Stimulated activated CD4-positive, alpha-beta T cell treated with anti-CD3 and anti-CD28 coated beads, Interleukin-12 subunit alpha, Interleukin-12 subunit beta, amount 100 ng/mL, for 24 hours (primary cell): Measurements from ENCODE around the gene USF2.

ENCODE experiments used
- DNase-seq, 2 experiments: peaks; one replicate each; pipeline ENCODE4 v3.0.0-alpha.2; 2020; ENCODE audit warnings: low read depth in 2 of 2

Gene USF2

GRCh38 chr19:35265126-35265899 lies 3.4 kb upstream of the USF2 start:
- no peak for DNase-seq

- DNase-seq, result no peak
Observed at GRCh38 chr19:35265900-35266519, 2.8 kb upstream of the USF2 start.

- DNase-seq, result no peak
Observed at GRCh38 chr19:35266520-35267352, 2.0 kb upstream of the USF2 start.

DNA sequence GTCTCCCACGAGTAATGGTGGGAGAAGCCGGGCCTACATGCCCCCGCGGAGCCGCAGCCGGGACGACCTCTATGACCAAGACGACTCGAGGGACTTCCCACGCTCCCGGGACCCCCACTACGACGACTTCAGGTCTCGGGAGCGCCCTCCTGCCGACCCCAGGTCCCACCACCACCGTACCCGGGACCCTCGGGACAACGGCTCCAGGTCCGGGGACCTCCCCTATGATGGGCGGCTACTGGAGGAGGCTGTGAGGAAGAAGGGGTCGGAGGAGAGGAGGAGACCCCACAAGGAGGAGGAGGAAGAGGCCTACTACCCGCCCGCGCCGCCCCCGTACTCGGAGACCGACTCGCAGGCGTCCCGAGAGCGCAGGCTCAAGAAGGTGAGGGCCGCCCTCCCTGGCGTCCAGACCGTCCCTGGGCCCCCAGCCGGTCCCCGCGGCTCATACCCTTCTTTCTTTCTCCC lies 1.4 kb upstream of the USF2 start:
- peak; percentile 17 to 33 for DNase-seq

- DNase-seq, result peak; percentile 42 to 50
Observed at GRCh38 chr19:35267818-35268535, 785 bp upstream of the USF2 start.

- DNase-seq, result peak; percentile 46 to 63
Observed at GRCh38 chr19:35269438-35270117, 816 bp downstream of the USF2 start.

GRCh38 chr19:35270381-35270811 lies 1.6 kb downstream of the USF2 start:
- DNase-seq, result no peak

DNA sequence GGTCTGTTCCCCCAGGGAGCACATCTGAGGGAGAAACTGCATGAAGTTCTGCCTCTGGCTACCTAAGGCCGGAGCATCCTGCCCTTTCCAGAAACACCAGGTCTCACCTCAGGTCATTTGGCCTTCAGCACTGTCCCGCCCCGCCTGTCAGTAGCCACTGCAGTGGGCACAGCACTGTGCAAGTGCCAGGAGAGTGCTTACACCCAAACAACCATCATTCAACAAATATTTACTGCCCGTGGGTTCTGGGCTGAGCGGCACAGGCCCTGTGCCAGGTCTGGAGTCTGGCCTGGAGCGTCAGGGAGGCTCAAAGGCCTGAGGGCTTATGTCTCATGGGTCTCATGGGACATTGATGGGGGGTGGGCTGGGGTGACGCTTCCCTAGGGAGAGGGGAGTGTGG lies 2.8 kb downstream of the USF2 start:
- no peak for DNase-seq

- no peak for DNase-seq
Observed at GRCh38 chr19:35272122-35272719, 3.5 kb downstream of the USF2 start.

DNA sequence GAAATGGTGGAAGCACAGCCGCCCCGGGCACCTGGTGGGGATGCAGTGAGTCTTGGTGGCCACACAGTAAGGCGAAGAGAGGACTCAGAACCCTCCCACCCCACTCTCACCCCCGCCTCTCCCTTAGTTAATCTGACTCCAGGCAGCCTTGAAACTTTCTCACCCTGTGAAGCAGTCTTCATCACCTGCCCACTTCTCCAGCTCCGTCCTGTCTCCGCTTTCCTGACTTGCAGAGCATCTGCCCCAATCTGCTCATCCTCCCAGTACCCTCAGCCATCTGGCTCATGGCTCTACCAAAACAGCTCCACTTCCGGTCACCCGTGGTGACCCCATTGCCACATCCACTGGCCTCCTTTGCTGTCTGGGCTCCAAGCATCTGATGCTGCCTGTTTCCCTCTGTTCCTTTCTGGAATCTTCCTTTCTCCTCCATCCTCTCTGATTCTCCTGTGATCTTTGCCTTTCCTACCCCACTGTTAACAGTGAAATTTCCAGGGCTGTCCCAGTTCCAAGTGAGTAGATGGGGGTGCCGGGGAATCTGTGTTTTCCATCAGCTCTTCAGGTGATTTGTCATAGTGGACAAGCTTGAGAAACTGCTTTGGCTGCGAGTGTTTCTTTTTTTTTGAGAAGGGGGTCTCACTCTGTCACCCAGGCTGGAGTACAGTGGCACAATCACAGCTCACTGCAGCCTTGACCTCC lies 4.3 kb downstream of the USF2 start:
- no peak for DNase-seq

GRCh38 chr19:35273686-35274259 lies 5.0 kb downstream of the USF2 start:
- DNase-seq, result no peak

DNA sequence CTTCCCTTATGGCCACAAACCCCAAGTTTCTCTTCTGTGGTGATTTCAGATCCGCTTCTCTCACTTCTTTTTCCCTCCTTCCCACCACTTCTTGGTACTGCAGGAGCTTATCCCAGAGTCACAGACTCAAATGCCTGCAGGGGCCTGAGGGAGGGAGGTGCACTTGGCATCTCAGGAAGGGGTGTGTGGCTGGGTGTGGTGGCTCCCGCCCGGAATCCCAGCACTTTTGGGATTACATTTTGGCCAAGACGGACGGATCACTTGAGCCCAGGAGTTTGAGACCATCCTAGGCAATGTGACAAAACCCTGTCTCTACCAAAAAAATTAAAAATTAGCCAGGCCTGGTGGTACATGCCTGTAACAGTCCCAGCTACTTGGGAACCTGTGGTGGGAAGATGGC lies 5.6 kb downstream of the USF2 start:
- DNase-seq, result no peak

- no peak for DNase-seq
Observed at GRCh38 chr19:35276706-35277281, 8.0 kb downstream of the USF2 start.

- DNase-seq, result no peak
Observed at GRCh38 chr19:35278578-35279284, 10.0 kb downstream of the USF2 start.

DNA sequence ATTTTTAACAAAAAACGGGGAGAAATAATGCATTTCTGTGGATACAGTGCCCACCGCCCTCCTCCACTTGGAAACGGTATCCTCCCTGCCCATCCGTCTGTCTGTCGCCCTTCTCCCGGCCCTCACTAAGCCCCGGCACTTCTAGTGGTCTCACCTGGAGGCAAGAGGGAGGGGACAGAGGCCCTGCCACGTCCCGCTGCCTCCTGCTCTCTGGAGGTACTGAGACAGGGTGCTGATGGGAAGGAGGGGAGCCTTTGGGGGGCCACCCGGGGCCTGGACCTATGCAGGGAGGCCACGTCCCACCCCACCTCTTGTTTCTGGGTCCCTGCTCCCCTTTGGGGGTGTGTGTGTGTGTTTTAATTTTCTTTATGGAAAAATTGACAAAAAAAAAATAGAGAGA lies 10.6 kb downstream of the USF2 start:
- no peak for DNase-seq

DNA sequence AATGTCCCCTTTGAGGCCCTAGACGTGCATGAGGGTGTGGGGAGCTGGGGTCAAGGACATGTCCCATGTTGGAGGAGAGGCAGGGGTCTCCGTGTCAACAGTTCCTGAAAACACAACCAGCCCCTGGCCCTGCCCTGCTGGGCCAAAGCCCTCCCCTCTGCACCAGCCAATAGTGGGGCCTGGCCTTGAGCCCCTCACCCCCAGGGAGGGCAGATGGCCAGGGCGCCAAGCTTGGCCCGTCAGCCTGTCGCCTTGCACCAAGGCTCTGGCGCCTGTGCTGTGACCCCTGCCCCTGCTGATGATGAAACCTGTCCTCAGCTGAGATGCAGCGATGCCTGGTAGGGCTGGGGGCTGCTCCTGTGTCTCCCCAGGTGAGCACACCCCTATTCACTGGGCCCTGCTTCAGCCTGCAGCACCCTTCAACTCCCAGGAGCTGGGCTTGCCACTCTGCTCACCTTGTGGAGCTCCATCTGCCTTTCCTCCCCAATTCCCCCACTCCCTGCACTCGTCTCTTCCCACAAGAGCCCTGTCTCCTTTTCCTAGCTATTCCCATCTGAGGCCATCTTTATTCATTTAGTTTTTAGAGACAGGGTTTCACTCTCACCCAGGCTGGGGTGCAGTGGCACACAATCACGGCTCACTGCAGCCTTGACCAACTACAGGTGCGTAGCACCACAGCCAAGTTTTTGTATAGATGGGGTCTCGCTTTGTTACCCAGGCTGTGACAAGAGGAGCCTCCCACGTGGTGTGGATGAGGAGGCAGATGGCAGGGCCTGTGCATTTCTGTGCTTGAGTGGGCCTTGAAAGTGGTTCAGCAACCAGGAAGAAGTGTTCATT lies 11.4 kb downstream of the USF2 start:
- DNase-seq, result no peak

GRCh38 chr19:35281303-35281702 lies 12.5 kb downstream of the USF2 start:
- no peak for DNase-seq
